GM13977 (cell line): Measurements from ENCODE around the gene RGMA.

Experiments used
- DNase-seq: peaks from one replicate; pipeline ENCODE4 v3.0.0; 2012; ENCODE audit warnings: low spot score
- CTCF ChIP-seq: IDR thresholded peaks from 2 replicates; pipeline ENCODE4 v1.5.1; 2012; ENCODE audit warnings: mild to moderate bottlenecking, control low read depth; ENCODE audit not compliant: insufficient read depth; ENCODE audit errors: extremely low read depth, missing control alignments
- in situ Hi-C: fragments of 300-500 bp; cut with MboI; formaldehyde crosslinking; loops from one replicate; pipeline ENCODE4 v1.12.0; 2022; ENCODE audit warnings: low sequenced_read_pairs, low pct_unique_long_range_greater_than_20kb, mixed read lengths, inconsistent platforms; ENCODE audit not compliant: unreplicated experiment

The RGMA gene

GRCh38 chr15:93019971-93020370 is 69.0 kb downstream of the RGMA start:
- DNase-seq: no peak
- TF ChIP-seq CTCF: no peak
- in situ Hi-C loops: loop anchor here (10.0 kb wide), 1 partner anchor 1105 kb away; no protein-coding TSS in a partner anchor

- in situ Hi-C loops: no loop called here
- no peak for TF ChIP-seq CTCF
- DNase-seq: no peak
These were observed 69.9 kb downstream of the RGMA start for GRCh38 chr15:93019090-93019489.

- TF ChIP-seq CTCF: no peak
- no peak for DNase-seq
- in situ Hi-C loops: no loop called here
These were observed 70.4 kb downstream of the RGMA start for GRCh38 chr15:93018574-93018973.

- in situ Hi-C loops: no loop called here
- DNase-seq: no peak
- no peak for TF ChIP-seq CTCF
These were observed 71.5 kb downstream of the RGMA start for GRCh38 chr15:93017526-93017925.

GRCh38 chr15:93012786-93013185 is 76.2 kb downstream of the RGMA start:
- in situ Hi-C loops: no loop called here
- TF ChIP-seq CTCF: no peak
- DNase-seq: no peak

- no peak for DNase-seq
- in situ Hi-C loops: no loop called here
- TF ChIP-seq CTCF: no peak
These were observed 81.0 kb downstream of the RGMA start for GRCh38 chr15:93007994-93008393.

- in situ Hi-C loops: no loop called here
- TF ChIP-seq CTCF: no peak
- no peak for DNase-seq
These were observed 83.9 kb downstream of the RGMA start for GRCh38 chr15:93005133-93005532.
